HTR-8/SVneo (cell line): ENCODE data around the gene MAGI2.

Experiments used
- DNase-seq: peaks from one replicate; pipeline ENCODE4 v3.0.0; 2011; ENCODE audit warnings: low spot score, mixed read lengths; ENCODE audit not compliant: insufficient read length
- FAIRE-seq: peaks from 2 replicates; lab custom pipeline; 2011; peaks lifted over from hg19 to GRCh38; lab: Jason Lieb, UNC

Gene MAGI2

DNA sequence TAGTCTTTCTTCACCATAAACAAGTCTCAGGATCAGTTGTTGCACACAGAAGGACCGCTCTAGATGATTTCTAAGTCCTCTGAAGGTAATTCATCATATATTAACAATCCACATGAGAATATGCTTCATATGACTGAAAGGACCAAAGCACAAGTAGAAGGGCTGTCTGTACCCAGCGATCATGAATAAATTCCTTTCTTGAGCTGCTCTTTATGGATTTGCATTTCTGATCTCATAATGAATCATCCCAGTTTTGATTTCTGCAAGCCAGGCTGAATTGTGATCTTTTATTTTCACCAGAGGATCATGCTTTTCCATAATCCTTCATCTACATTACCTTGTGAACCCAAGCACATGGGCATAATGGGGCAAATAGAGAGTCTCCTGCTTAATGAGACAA, 675.6 kb downstream of the MAGI2 start:
- FAIRE-seq (no peak), DNase-seq (no peak)

DNA sequence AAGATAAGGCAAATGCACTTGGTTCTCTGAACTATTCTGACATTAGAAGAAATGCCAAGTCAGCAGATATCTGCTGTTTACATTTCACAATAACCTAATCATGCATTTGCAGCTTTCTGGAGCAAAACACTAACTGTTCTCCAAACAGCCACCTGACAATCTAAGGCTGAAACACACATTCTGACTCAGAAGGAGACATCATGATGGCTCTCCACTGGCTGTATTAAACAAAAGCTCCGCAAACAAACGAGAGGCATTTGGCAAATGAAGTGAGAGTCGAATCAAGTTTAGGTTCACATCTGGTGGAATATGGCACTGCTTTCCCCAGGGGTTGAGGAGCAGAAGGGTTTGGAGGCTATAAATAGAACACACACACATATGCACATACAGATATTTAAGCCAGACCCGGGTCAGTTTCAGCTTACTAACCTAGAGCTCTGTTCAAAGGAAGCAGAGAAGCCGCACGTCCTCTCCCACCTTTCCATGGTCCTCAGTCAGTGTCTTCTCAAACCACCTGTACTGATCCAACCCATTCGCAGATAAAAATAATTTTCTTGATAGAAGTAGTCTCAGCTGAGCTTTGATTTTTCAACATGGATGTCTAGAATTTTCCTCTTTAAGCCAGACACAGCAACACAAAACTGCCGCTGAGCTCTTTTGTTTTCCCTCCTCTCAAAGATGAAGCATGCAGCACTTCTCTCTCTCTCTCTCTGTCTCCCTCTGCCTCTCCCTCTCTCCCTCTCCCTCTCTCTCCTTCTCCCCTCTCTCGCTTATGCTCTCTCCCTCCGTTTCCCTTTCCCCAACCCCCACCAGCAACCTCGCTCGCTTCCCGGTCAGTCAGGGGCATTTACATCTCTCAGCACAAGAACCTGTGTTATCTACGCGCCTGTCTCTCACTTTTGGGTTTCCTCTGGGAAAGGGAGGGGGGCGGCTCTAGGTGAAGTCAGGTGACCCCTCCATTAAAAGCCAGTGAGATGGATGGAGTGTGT, 682.8 kb downstream of the MAGI2 start:
- no peak for DNase-seq
- FAIRE-seq, result no peak

DNA sequence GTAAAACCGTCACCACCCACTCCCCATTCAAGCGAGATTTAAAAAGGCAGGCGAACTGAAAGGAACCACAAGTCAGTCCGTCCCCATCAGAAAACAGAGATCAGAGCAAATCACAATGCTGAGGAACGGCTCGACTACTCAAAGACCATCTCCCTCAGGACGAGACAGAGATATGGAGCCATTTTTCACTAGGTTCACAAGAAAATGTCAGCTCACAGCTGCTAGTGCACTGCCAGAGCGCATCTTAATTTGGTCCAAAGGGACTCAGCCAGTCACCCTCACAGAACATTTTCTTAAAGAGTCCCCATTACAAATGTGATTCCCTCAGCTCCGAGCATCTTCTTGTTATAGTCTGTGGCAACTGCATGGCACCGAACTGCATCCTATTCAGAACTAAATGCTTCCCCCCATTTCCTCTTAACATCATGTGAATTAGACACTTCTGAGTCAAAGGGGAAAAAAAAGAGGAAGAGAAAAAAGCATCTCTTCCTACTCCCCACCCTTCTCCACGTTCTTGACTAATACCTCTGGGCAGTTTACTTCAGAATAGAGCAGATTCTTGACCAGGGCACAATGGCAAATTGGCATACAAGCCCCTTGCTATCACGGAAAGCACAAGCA, 683.9 kb downstream of the MAGI2 start:
- DNase-seq (no peak), FAIRE-seq (no peak)

DNA sequence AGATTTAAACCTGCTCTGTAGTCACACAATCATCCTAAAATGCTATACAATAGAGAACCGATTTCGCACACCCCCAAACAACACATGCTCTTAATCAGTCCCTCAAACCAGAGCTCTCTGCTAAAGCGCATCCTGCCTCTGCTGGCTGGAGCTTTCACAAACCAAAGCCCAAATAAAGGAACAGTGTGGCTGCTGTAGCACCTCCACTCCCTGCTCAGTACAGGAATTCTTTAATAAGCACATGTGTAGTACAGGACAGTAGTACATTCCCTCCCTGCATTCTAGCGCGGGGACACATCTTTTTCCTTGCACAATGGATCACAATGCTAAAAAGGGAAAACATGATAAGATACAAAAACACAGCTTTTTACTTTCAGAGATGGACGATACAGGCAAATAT, 684.6 kb downstream of the MAGI2 start:
- no peak for FAIRE-seq
- no peak for DNase-seq

DNA sequence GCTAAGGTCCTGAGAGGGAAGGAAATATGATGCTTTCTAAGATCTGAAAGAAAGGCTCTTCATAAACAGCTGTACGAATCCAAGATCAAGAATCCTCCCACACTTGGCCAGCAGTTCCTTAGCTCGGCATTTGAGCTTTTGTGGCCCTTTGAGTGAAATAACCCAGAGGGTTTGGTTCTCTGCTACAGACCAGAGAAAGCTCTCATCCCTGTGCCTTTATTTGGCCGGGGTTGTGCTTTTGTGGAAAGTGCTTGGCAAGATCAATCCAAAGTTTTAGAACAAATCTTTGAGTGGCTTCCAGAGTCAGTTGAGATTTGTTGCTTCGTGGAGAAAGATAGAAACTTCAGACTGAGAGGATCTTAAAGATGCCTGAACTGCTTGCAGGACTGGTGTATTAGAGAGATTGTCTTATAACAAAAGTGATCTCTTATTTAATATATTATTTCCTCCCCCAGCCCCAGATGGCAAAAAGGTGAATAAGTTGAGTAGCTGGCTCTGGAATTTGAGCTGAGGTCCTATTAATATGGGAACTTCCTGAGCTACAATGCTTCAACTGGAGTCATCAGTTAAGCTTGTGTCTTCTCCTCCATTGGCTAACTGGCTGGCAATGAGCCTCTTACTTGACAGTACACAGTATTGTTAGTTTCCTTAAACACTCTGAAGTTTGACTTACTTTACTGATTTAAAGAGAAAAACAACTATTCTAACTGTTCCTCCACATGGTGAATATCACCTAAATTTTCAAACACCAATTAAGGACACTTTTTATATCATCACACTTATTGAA, 687.3 kb downstream of the MAGI2 start:
- DNase-seq, result no peak
- no peak for FAIRE-seq

DNA sequence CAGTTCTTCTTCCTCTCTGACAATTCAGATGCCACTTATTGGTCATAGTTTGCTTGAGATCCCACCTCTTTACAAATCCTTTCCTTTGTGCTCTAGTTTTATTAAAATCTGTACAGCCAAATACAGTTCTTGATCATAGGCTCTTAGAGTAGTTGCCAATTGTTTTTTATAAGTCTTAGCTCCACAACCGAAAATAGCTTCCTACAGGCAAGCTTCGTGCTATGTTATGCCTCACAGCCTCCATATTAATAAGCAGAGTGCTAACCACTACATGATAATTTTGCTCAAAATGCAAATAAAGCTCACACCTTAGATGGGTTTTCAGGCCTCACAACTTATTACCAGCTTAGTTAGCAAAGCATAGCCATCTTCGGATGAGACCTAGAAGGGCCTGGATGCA, 688.9 kb downstream of the MAGI2 start:
- FAIRE-seq, result no peak

DNA sequence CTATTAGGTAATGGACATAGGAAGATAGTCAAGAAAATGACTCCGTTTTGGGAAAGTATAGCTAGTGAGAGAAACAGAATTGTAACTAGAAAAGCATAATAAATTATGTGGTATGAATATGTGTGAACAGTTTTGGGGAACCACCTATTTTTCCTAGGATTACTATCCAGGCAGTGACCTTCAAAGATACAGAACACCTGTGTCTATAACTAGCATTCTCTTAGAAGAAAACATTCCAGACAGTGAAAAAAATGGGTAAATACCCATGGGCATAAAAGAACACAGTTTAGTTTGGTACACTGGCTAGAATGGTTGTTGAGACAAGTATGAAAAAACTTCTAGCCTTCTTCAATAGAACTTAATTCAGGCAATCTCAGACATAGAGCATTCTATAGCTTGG, 690.8 kb downstream of the MAGI2 start:
- FAIRE-seq (no peak), DNase-seq (no peak)

More for the DNA sequence above, 688.9 kb downstream of the MAGI2 start:
- no peak for DNase-seq

DNA sequence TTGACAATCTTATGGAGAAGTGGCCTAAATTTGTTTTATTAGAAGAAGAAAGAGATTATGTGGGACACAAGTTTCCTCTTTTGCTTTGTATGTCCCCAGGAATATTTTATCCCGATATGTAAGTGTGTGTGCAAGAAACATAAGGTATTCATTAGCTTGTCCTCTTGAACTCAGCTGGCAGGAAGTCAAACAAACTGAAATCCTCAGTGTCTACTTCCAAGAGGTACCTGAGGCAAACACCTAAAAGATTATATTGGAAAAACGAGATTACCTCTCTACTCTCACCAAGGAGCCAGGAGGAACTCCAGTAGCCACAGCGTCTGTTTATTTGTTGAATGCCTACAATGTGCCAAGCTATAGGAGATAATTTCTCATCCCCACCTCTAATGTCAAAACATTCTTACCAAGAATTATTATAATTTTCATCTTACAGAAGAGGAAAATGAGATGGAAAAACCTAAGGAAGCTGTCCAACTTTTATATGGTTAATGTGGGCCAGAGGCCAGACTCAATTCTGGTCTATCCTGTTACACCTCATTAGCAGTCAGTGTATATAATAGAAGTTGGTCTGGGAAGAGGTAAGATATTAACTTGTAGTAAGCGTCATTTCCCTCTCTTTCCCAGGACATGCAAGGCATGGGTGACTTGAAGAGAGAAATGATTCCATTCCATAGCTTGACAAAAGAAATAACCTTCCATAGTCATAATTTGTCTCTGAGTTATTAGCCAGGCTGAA, 692.7 kb downstream of the MAGI2 start:
- no peak for FAIRE-seq

DNA sequence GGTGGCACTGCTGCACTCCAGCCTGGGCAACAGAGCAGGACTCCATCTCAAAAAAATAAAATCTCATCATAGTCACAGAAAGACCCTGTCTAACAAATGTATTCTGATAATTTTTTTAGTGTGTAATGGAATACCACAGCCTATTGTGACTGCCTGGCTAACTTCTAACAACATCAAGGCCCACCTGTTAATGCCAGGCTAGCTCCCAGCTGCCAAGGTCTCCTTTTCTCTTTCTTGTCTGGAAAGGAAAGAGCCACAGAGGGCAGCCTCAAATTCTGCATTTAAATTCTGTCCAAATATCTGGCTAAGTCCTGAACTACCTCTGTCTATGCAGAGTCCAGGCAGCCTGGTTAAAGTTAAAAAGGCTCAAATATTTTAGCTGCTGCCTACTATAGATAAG, 700.9 kb downstream of the MAGI2 start:
- FAIRE-seq, result no peak
- no peak for DNase-seq

More for the DNA sequence above, 692.7 kb downstream of the MAGI2 start:
- DNase-seq, result no peak

DNA sequence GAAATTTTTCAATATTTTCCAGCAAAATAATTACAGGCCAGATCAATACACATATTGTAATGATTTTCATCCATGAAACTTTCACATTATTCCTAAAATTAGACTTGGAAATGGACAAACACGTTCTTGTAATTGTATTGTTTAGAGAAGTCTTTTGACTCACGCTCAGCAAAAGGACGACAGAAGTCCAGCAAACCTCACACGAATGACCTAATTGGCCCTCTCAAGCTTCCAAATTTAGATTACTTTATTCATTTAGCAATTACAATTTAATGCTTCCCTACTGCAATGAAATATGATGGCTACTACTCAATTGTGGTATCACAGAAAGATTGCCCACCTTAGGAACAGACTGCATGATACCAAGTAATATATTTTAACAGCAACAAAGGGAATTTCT, 702.2 kb downstream of the MAGI2 start:
- FAIRE-seq (no peak), DNase-seq (no peak)

DNA sequence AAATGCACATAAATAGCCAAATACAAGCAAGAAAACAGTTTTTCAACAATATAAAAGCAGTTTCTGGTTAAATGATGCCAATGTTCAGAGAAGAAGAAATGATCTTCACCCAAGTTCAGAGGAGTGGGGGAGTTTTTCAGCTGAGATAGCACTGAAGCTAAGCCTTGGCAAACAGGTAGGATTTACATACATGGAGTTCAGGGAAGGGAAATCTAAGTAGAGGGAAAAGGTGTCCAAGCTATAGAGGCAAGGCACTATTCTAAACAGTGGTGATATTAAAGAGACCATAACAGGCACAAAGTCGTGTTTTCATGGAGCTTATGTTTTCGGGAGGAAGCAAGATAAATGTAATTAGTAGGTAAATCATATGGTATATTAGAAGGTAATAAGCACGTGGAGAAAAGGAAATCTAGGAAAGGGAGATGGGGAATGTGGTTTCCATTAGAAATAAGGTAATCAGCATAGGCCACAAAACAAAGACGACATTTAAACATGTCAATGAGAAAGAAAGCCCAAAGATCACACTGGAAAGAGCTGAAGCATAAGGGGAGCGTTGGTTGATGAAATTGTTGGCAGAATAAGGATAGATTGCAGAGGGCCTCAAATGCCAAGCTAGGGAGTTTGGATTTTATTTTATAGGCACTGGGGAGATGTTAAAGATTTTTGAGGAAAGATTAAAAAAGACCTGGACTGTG, 704.3 kb downstream of the MAGI2 start:
- no peak for FAIRE-seq
- DNase-seq, result no peak

DNA sequence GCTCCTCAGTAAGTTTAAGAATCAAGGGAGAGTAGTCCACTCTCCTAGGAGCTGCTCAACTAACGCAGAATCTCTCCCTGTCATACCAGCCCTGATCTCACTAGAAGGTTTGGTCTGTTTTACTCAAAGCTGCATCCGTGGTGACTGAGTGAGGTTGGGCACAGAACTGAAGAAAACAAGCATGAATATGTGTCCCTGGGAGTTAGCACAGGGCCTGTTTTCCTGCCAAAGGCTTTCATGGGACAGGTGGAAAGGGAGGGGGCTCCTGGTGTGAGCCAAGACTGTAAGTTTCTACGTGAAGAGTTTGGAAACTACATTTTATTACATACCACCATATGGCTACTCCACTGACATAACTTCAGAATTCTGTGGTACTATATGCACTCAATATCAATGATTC, 705.9 kb downstream of the MAGI2 start:
- DNase-seq (no peak), FAIRE-seq (no peak)

DNA sequence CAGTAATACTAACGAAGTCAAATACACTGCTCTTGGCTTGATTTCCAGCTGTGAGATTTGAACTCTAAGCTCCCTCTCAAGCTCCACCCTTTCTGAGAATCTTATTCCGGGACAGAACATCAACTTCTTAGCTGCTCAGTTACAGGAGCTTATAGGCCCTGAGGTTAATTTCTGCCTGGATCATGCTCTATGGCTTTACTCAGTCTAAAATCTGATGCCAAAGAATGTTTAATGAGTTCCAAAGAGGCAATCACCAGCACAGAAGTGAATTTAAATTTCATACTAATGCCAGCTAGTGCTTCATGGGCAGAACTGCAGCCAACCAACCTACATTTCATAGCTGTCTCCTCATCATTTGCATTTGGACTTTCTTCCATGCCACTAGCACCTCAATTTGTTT, 707.2 kb downstream of the MAGI2 start:
- FAIRE-seq (no peak), DNase-seq (no peak)

DNA sequence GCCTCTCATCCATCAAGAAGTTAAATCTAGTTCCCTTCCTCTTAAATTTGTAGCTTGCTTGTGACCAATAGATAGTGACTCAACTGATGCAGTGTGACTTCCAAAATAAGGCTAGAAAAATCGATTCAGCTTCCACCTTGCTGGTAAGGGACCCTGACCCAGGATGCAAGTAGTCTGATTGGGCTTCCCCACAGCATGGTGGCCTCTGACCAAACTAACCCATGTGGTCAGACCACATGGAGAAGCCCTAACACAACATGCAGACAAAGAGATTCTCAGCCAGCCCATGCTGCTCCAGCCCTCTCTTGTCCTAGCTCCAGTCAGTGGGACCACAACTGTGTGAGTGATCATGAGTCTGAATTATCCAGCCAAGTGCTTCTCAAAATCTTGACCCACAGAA, 710.8 kb downstream of the MAGI2 start:
- DNase-seq (no peak), FAIRE-seq (no peak)

DNA sequence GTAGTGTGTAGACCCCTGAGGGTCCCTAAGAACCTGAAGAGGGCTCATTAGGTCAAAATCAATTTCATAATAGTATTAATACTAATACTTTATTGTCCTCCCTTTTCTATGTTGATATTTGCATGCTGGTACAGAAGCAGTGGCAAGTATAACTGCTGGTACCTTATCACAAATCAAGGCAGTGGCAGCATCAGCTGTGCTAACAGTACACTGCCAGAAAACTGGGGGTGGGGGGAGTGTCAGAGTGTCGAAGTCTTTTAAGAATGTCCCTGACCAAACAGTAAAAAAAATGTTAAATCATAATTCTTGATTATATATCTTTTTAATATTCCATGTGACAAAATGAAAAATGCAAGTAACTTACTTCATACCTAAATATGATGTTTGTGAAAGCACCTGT, 716.9 kb downstream of the MAGI2 start:
- FAIRE-seq, result no peak
- no peak for DNase-seq

DNA sequence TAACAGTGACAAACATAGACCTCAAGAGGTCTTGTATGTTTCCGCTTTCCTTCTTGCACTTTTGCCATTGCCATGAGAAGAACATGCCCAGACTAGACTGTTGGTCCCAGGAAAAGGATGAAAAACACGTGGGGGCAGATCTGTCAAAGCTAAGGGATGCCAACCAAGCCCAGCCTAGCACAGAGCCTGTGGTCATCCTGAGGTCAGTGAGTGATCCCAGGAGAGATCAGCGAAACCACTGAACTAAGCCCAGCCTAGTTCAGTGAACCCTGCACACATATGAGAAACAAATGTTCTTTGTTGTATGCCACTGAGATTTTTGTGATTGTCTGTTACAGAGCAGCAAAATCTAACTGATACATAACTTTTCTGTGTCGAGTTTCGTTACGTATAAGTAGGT, 718.8 kb downstream of the MAGI2 start:
- FAIRE-seq, result no peak
- no peak for DNase-seq

DNA sequence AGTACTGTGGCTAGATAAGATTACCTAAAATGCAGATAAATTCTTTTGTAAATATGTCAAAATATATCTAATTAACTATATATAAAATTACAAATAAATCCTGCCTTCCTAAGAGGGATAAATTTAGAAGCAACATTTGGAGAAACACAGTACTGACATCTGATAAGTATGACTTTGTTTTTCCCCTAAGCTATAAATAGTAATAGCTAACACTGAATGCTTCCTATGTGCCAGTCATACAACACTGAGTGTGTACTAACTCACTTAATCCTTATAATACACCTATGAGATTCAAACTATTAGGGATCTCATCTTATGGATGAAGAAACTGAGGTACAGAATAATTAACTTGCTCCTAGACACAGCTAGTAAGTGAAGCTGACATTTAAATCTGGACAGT, 733.4 kb downstream of the MAGI2 start:
- no peak for FAIRE-seq
- no peak for DNase-seq

DNA sequence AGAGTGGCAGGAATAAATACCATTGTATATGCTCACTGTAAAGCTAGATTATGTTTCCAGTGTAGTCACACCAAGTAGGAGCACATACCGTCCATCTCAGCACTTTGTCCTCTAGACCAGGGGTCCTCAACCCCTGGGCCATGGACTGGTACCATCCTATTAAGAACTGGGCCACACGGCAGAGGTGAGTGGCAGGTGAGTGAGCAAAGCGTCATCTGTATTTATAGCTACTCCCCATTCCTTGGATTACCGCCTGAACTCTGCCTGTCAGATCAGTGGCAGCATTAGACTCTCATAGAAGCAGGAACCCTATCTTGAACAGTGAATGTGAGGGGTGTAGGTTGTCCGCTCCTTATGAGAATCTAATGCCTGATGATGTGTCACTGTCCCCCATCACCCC, 735.3 kb downstream of the MAGI2 start:
- no peak for DNase-seq
- no peak for FAIRE-seq

DNA sequence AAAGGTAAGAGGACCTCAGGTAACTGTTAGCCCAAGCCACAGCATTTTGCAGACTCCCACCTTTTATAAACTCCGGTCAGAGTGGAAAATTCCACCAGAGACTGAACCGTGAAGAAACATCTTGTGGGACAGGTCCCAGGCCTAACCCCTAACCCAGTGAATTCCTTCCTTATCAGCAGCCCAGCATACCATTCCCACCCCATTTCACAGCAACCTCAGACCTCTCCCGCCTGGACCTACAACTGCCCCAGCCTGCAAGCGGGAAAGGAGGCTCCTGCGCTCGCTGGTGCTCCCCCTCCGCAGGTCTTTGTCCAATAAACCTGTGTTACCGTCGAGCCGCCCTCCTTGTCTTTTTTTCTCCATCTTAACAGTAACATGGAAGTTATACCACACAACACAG, 736.6 kb downstream of the MAGI2 start:
- DNase-seq (no peak), FAIRE-seq (no peak)

DNA sequence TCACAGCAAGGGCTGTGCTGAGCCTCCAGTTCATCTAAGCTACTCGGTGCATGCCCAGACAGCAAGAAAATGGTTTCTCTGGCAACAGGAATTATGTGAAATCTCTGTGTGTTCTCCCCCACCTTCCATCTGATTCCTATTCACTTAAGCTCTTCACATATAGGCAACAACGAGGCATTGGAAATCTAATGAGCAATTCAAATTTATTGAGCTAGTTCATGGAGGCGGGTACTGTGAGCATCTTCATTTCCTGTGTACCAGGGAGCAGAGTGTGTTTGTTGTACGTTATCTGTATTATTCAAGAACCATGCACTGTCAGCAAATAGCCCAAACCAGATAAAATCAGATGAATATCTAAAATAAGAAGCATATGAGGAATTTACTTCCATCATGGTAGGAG, 739.1 kb downstream of the MAGI2 start:
- FAIRE-seq, result no peak
- DNase-seq, result no peak
